Measurements from ENCODE around the gene EGFLAM.

DNA sequence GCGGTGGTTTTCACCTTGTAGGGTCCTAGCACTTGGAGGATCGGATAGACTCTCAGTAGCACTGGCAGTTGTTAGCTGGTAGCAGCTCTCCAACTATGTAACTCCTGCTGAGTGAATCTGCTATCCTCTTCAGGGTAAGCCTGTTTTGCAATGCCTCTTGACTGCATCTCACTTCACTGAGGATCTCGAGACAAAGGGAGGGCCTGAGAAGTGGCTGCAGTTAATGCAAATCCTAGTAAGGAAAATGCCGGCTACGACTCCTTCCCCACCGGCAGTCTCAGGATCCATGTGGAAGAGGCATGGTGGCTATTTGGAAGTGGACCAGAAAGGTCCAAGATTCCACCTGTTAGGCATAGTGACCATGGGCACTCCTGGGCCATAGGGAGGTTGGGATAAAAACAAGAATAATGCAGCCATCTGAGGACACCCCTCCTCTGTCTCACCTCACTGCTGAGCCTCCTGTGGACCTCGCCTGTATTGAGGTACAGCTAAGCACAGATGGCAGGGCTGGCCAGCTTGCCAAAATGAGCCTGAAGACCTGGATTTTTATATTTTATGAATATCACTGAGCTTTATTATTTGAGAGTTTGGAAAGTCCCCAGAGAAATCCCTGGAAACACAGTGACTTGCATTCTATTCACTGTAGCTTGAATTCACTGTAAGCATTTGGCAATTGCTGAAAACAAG, 152.1 kb downstream of the EGFLAM start:
- TF ChIP-seq POLR2AphosphoS5 (IDR thresholded peaks at IDR 0.05; ENCODE audit: borderline replicate concordance, low read depth, low read length): no peak
- TF ChIP-seq EZH2 (IDR thresholded peaks at IDR 0.05): no peak
- no peak for TF ChIP-seq FOXP2 (optimal IDR thresholded peaks at IDR 0.05; ENCODE audit: control extremely low read depth, extremely low read length, insufficient read depth)

Data from SK-N-MC (cell line).